ENCODE data around the gene AKR1E2.
"Not testable (repeated sequence)": the region's sequence is repeated elsewhere in the genome, so short reads cannot be mapped to it uniquely, and the experiment has no call there.

Gene AKR1E2

GRCh38 chr10:4813496-4813895 lies 12.5 kb upstream of the AKR1E2 start:
- DNase-seq (ENCODE audit: low read depth in 2 of 2) = no peak

GRCh38 chr10:4815646-4816180 lies 10.3 kb upstream of the AKR1E2 start:
- DNase-seq (ENCODE audit: low read depth in 2 of 2) = not testable (repeated sequence)

GRCh38 chr10:4816966-4817365 lies 9.0 kb upstream of the AKR1E2 start:
- no peak for DNase-seq (ENCODE audit: low read depth in 2 of 2)

- no peak for DNase-seq (ENCODE audit: low read depth in 2 of 2)
Observed at GRCh38 chr10:4819067-4819466, 6.9 kb upstream of the AKR1E2 start.

GRCh38 chr10:4819707-4820106 lies 6.3 kb upstream of the AKR1E2 start:
- no peak for DNase-seq (ENCODE audit: low read depth in 2 of 2)

GRCh38 chr10:4820804-4821401 lies 5.1 kb upstream of the AKR1E2 start:
- DNase-seq (ENCODE audit: low read depth in 2 of 2) = no peak

GRCh38 chr10:4822208-4822607 lies 3.8 kb upstream of the AKR1E2 start:
- no peak for DNase-seq (ENCODE audit: low read depth in 2 of 2)

GRCh38 chr10:4824791-4825310 lies 1.2 kb upstream of the AKR1E2 start:
- no peak for DNase-seq (ENCODE audit: low read depth in 2 of 2)

- DNase-seq (ENCODE audit: low read depth in 2 of 2) = no peak
Observed at GRCh38 chr10:4825456-4825867, 545 bp upstream of the AKR1E2 start.

GRCh38 chr10:4826792-4827324 lies 851 bp downstream of the AKR1E2 start:
- no peak for DNase-seq (ENCODE audit: low read depth in 2 of 2)

GRCh38 chr10:4828005-4828404 lies 2.0 kb downstream of the AKR1E2 start:
- no peak for DNase-seq (ENCODE audit: low read depth in 2 of 2)

GRCh38 chr10:4830551-4830950 lies 4.5 kb downstream of the AKR1E2 start:
- DNase-seq (ENCODE audit: low read depth in 2 of 2) = no peak

- DNase-seq (ENCODE audit: low read depth in 2 of 2) = no peak
Observed at GRCh38 chr10:4831091-4831490, 5.1 kb downstream of the AKR1E2 start.

GRCh38 chr10:4833286-4833685 lies 7.3 kb downstream of the AKR1E2 start:
- no peak for DNase-seq (ENCODE audit: low read depth in 2 of 2)

GRCh38 chr10:4834898-4835405 lies 8.9 kb downstream of the AKR1E2 start:
- no peak for DNase-seq (ENCODE audit: low read depth in 2 of 2)

- no peak for DNase-seq (ENCODE audit: low read depth in 2 of 2)
Observed at GRCh38 chr10:4835494-4835918, 9.5 kb downstream of the AKR1E2 start.

GRCh38 chr10:4836416-4836969 lies 10.5 kb downstream of the AKR1E2 start:
- DNase-seq (ENCODE audit: low read depth in 2 of 2) = no peak

GRCh38 chr10:4837551-4837950 lies 11.5 kb downstream of the AKR1E2 start:
- no peak for DNase-seq (ENCODE audit: low read depth in 2 of 2)

GRCh38 chr10:4838743-4839142 lies 12.7 kb downstream of the AKR1E2 start:
- no peak for DNase-seq (ENCODE audit: low read depth in 2 of 2)

GRCh38 chr10:4839353-4839752 lies 13.3 kb downstream of the AKR1E2 start:
- no peak for DNase-seq (ENCODE audit: low read depth in 2 of 2)

- no peak for DNase-seq (ENCODE audit: low read depth in 2 of 2)
Observed at GRCh38 chr10:4840151-4840550, 14.1 kb downstream of the AKR1E2 start.

GRCh38 chr10:4843525-4844180 lies 17.6 kb downstream of the AKR1E2 start:
- no peak for DNase-seq (ENCODE audit: low read depth in 2 of 2)

All from stimulated activated CD8-positive, alpha-beta memory T cell treated with anti-CD3 and anti-CD28 coated beads, Interleukin-15, amount 100 ng/mL, for 4 hours (primary cell).